Thoracic aorta (tissue), 2 donors: ENCODE results near the gene ABCD2. TPM values are rescaled to one million over a fixed set of nuclear protein-coding genes. Genes with fewer than 3 reads are reported as not detected.

ENCODE experiments used
- ATAC-seq: fragments of 150-250 bp; one replicate; pipeline ENCODE4 v1.8.0; 2017; ENCODE audit warnings: low read depth; ENCODE audit not compliant: insufficient number of reproducible peaks, low FRiP score
- DNase-seq: peaks from one replicate; pipeline ENCODE4 v3.0.0-alpha.2; 2020; ENCODE audit warnings: low spot score
- H3K27ac ChIP-seq, 2 donors: fragments of 200-600 bp; sonication (generic); 1 replicate in 1 of 2; 2 replicates in 1 of 2; pipeline ENCODE4 v1.5.1; 2016; ENCODE audit warnings: mild to moderate bottlenecking in 2 of 2, moderate library complexity in 2 of 2
- H3K27me3 ChIP-seq: fragments of 200-600 bp; sonication (generic); replicated peaks from 2 replicates; pipeline ENCODE4 v1.6.0; 2016; ENCODE audit warnings: mild to moderate bottlenecking; ENCODE audit not compliant: insufficient read depth
- H3K36me3 ChIP-seq: fragments of 200-600 bp; sonication (generic); one replicate; pipeline ENCODE4 v1.5.1; 2016
- H3K4me1 ChIP-seq, 2 donors: fragments of 200-600 bp; sonication (generic); 1 replicate in 1 of 2; 2 replicates in 1 of 2; pipeline versions ENCODE4 v1.5.1 to v1.6.0; 2016; ENCODE audit warnings: low read depth in 2 of 2, mild to moderate bottlenecking in 1 of 2; ENCODE audit not compliant: control insufficient read depth in 1 of 2
- H3K4me3 ChIP-seq: fragments of 200-600 bp; sonication (generic); 2 replicates; pipeline ENCODE4 v1.5.1; 2016; ENCODE audit warnings: mild to moderate bottlenecking
- H3K9me3 ChIP-seq: fragments of 200-600 bp; sonication (generic); 2 replicates; pipeline ENCODE4 v1.5.1; 2016
- CTCF ChIP-seq: fragments of 200-600 bp; sonication (generic); IDR thresholded peaks from one replicate; pipeline ENCODE4 v1.5.1; 2019; ENCODE audit warnings: antibody characterized with exemption
- total RNA-seq, 2 donors: library from RNA; depleted of rRNA; stranded (reverse); fragments of >200 nt; gene quantifications; one replicate each; pipeline versions ENCODE4 v1.1.0 to v1.2.3, GENCODE V29; 2016

Gene ABCD2
- total RNA-seq, 2 donors from 2014 or later = 0.71 to 1.1 TPM

- ATAC-seq (no peak), DNase-seq (no peak)
- no peak for TF ChIP-seq CTCF
- Histone ChIP-seq H3K27ac (no peak overlapping the region), H3K36me3 (no peaks in the 10 kb centered on the region), H3K27me3 (no peaks in the 10 kb centered on the region), H3K9me3 (no peaks in the 10 kb centered on the region), H3K4me1 (no peaks in the 10 kb centered on the region), H3K4me3 (no peak overlapping the region)
Observed at GRCh38 chr12:39503439-39503838, 116.2 kb downstream of the ABCD2 start.

- no peaks in the 10 kb centered on the region for H3K9me3 ChIP-seq
- DNase-seq = no peak
- H3K4me3 ChIP-seq = no peak overlapping the region
- H3K27me3 ChIP-seq = no peaks in the 10 kb centered on the region
- no peak overlapping the region for H3K27ac ChIP-seq
- ATAC-seq = no peak
- no peaks in the 10 kb centered on the region for H3K36me3 ChIP-seq
- TF ChIP-seq CTCF = no peak
- H3K4me1 ChIP-seq = no peaks in the 10 kb centered on the region
Observed at GRCh38 chr12:39502726-39503125, 116.9 kb downstream of the ABCD2 start.

Other genes with a start within 250 kb of the ABCD2 start
- gene KIF21A, start 176.7 kb downstream of the ABCD2 start, total RNA-seq = 10 to 100 TPM in 1 of 2 donors, 1 to 10 TPM in 1; 3.8 to 21.9 TPM